GM12878 (cell line): ENCODE measurements around the gene RAP1A. TPM values are rescaled to one million over a fixed set of nuclear protein-coding genes. Genes with fewer than 3 reads are reported as not detected.

Source experiments
- ATAC-seq: fragments of 200-7000 bp; cut with Tn5 transposase; 3 replicates; pipeline ENCODE4 v1.9.1; 2020; ENCODE audit warnings: mild to moderate bottlenecking, moderate library complexity
- BruUV-seq: library from RNA; stranded (reverse); fragments of 400-500 nt; replicated peaks from 2 replicates; lab custom pipeline; 2021; lab: Mats Ljungman, UMichigan
- CTCF ChIA-PET: fragments of 300-600 bp; sonication (Branson Sonifier 250); formaldehyde crosslinking; extraction: SDS; loops from one replicate; lab custom pipeline; 2021; ENCODE audit warnings: inconsistent platforms; lab: Yijun Ruan, JAX
- POLR2A ChIA-PET: fragments of 350-600 bp; formaldehyde crosslinking; extraction: SDS; loops from one replicate; lab custom pipeline; 2021; ENCODE audit warnings: inconsistent platforms; lab: Charles Lee
- RAD21 ChIA-PET: fragments of 300-600 bp; sonication (Branson Sonifier 250); formaldehyde crosslinking; loops from one replicate; lab custom pipeline; 2023; ENCODE audit warnings: antibody characterized with exemption; ENCODE audit not compliant: unreplicated experiment; lab: Charles Lee
- SMC1A ChIA-PET: fragments of 300-600 bp; sonication (Branson Sonifier 250); formaldehyde crosslinking; loops from one replicate; lab custom pipeline; 2023; ENCODE audit not compliant: unreplicated experiment, uncharacterized antibody; lab: Charles Lee
- DNase-seq: peaks from one replicate; pipeline ENCODE4 v3.0.0-alpha.2; 2011; ENCODE audit warnings: low read depth, low spot score
- FAIRE-seq: peaks from 3 replicates; lab custom pipeline; 2011; peaks lifted over from hg19 to GRCh38; lab: Jason Lieb, UNC
- H2AFZ ChIP-seq: 2 replicates; pipeline ENCODE4 v1.6.0; 2011; ENCODE audit warnings: low read depth, low read length, control low read depth; ENCODE audit not compliant: control insufficient read depth
- H3K27ac ChIP-seq: 2 replicates; pipeline ENCODE4 v1.5.1; 2011; ENCODE audit warnings: control low read depth; ENCODE audit not compliant: control insufficient read depth, insufficient read depth
- H3K27me3 ChIP-seq, 2 experiments: replicated peaks in 1 of 2; 2 replicates each; pipeline versions ENCODE4 v1.6.0 to v1.6.1; 2011; ENCODE audit warnings: low read length in 1 of 2; ENCODE audit not compliant: control insufficient read depth in 2 of 2, insufficient read depth in 2 of 2
- H3K36me3 ChIP-seq, 2 experiments: 2 replicates each; pipeline ENCODE4 v1.5.1; 2011; ENCODE audit warnings: low read length in 1 of 2; ENCODE audit not compliant: control insufficient read depth in 2 of 2, insufficient read depth in 2 of 2
- H3K4me1 ChIP-seq: 2 replicates; pipeline ENCODE4 v1.6.1; 2011; ENCODE audit warnings: mild to moderate bottlenecking, low read length, moderate library complexity, mixed read lengths; ENCODE audit not compliant: control insufficient read depth, insufficient read depth
- H3K4me2 ChIP-seq: 2 replicates; pipeline ENCODE4 v1.6.0; 2011; ENCODE audit warnings: control low read depth; ENCODE audit not compliant: control insufficient read depth, insufficient read depth
- H3K4me3 ChIP-seq: fragments of 200-600 bp; sonication (generic); 2 replicates; pipeline ENCODE4 v1.5.1; 2016
- H3K79me2 ChIP-seq: 2 replicates; pipeline ENCODE4 v1.6.0; 2011; ENCODE audit warnings: low read length; ENCODE audit not compliant: control insufficient read depth, insufficient read depth
- H3K9ac ChIP-seq: 2 replicates; pipeline ENCODE4 v1.8.0; 2011; ENCODE audit warnings: low read length, control low read depth, mixed read lengths; ENCODE audit not compliant: control insufficient read depth, insufficient read depth
- H3K9me3 ChIP-seq: replicated peaks from 3 replicates; pipeline ENCODE4 v1.5.1; 2011; ENCODE audit warnings: mild to moderate bottlenecking, low read length; ENCODE audit not compliant: control insufficient read depth, insufficient read depth
- H4K20me1 ChIP-seq: 2 replicates; pipeline ENCODE4 v1.6.0; 2011; ENCODE audit not compliant: control insufficient read depth, insufficient read depth
- BMI1 ChIP-seq: fragments of 450-650 bp; IDR thresholded peaks from 2 replicates; pipeline ENCODE4 v1.6.1; 2016; ENCODE audit warnings: mild to moderate bottlenecking, moderate library complexity, borderline replicate concordance
- GABPA ChIP-seq: IDR thresholded peaks from 2 replicates; pipeline ENCODE4 v1.6.1; 2014; ENCODE audit warnings: antibody characterized with exemption, low read depth, mild to moderate bottlenecking, inconsistent platforms
- MEF2A ChIP-seq: IDR thresholded peaks from 2 replicates; pipeline ENCODE4 v1.6.1; 2011; ENCODE audit warnings: low read depth, mild to moderate bottlenecking, low read length, moderate library complexity; ENCODE audit not compliant: insufficient read depth
- PAX5 ChIP-seq: IDR thresholded peaks from 2 replicates; pipeline ENCODE4 v1.6.1; 2011; ENCODE audit warnings: low read depth, low read length, borderline replicate concordance
- RCOR1 ChIP-seq: conservative IDR thresholded peaks from 2 replicates; pipeline ENCODE4 v1.6.1; 2012; ENCODE audit warnings: low read depth, low read length, improper control_type of control experiment
- SIN3A ChIP-seq: IDR thresholded peaks from 2 replicates; pipeline ENCODE4 v1.6.1; 2012; ENCODE audit warnings: low read depth, low read length, improper control_type of control experiment
- SMARCA5 ChIP-seq: fragments of 450-650 bp; IDR thresholded peaks from 2 replicates; pipeline ENCODE4 v1.6.1; 2017; ENCODE audit warnings: mild to moderate bottlenecking
- WGBS: methylation state at CpG from one replicate; pipeline ENCODE4 v1.1.6; 2016; ENCODE audit warnings: low lambda C conversion rate; ENCODE audit not compliant: insufficient replicate concordance, insufficient coverage; ENCODE audit errors: missing lambda C conversion rate; 5-methylcytosine and 5-hydroxymethylcytosine counted together
- in situ Hi-C: fragments of 300-500 bp; cut with MboI; formaldehyde crosslinking; loops from 9 replicates; pipeline ENCODE4 v1.14.3; 2018; ENCODE audit warnings: mixed read lengths
- intact Hi-C: fragments of 100-400 bp; cut with micrococcal nuclease; formaldehyde crosslinking; loops from one replicate; pipeline ENCODE4 v1.14.2; 2022; ENCODE audit not compliant: unreplicated experiment
- polyA plus RNA-seq, 11 experiments: library from polyadenylated mRNA; depleted of rRNA in 4 of 11; unstranded in 6 of 11; stranded (reverse) in 5 of 11; fragments of >200 nt; fragmentation: Nextera tagmentation in 4 of 11; fragmentation: Illumina TruSeq in 1 of 11; extraction: Ambion mirVana in 4 of 11; extraction: Trizol in 1 of 11; gene quantifications; 1 replicate in 1 of 11; 2 replicates in 10 of 11; pipeline versions ENCODE4 v1.2.1 to v1.2.3, GENCODE V29; 2011 to 2016; ENCODE audit warnings: inconsistent platforms in 2 of 11, missing spikeins in 2 of 11, low read depth in 1 of 11
- total RNA-seq, 4 experiments: library from RNA; depleted of rRNA in 3 of 4; stranded (reverse); fragments of >200 nt in 3 of 4; fragmentation: Illumina TruSeq in 1 of 4; extraction: Trizol in 1 of 4; gene quantifications; 2 replicates each; pipeline versions ENCODE4 v1.2.1 to v1.2.3, GENCODE V29; 2013 to 2021
- TF ChIP-seq, protein P1 (sequence below): IDR thresholded peaks from 2 replicates; pipeline ENCODE4 v1.6.1; 2012; ENCODE audit warnings: improper control_type of control experiment, low read depth, low read length; ENCODE audit not compliant: insufficient replicate concordance
- TF ChIP-seq, protein P2 (sequence below): IDR thresholded peaks from 2 replicates; pipeline ENCODE4 v1.6.1; 2011; ENCODE audit warnings: borderline replicate concordance, low read depth, mild to moderate bottlenecking, moderate library complexity, low read length; ENCODE audit not compliant: insufficient read depth, poor library complexity, severe bottlenecking

RAP1A gene
- total and polyA plus RNA-seq, 10 of the 15 experiments (the other 5 are each of a cell fraction or from before 2014, with no cell fraction given) = 38.4 to 213 (median 86.0) TPM

DNA sequence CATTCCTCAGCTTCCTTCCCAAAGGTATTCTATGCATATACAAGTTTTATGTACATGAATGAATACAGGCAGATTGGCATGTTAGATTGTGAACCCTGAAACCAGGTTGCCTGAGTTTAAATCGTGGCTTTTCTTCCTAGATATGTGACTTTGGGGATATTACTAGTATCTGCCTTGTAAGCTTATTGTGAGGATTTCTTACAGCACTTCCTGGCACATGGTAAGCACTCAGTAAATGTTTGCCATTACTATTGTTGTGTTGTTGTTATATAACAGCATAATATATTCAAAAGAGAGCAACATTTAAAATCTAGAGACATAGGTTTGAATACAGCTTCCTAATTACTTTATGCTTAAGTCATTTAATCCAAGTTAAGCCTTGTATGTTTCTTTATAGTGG is 45.1 kb downstream of the RAP1A start:
- no peak overlapping the region for H3K27ac ChIP-seq
- SMC1A ChIA-PET = interaction anchor here (0.6 to 3.9 kb wide), 13 partner anchors 9 to 157 kb away, joined by 3 to 18 read pairs (median 4); no protein-coding TSS in a partner anchor
- no TSS peak for BruUV-seq

DNA sequence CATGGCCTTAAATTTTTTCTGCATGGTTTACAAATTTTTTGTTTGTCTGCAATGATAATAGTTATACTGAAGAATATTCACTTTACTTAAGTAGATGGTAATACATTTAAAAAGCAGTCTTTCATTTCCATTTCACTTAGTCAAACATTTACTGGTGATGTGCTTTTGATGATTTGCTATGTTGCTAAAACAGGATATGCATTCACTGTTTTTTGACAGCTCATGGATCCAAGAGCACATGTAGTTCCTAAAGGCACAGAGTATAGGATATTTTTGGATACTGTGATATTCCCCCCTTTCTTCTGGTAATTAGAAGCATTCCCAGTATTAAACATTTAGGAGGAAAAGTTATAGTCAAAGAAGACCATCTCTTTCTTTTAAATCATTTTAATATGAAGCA is 45.9 kb downstream of the RAP1A start:
- H3K4me3 ChIP-seq = no peak overlapping the region
- no peak for FAIRE-seq
- peaks cover 86% of the 10 kb centered on the region for H3K79me2 ChIP-seq
- intact Hi-C loops = no loop called here
- peaks cover 5 to 19% of the 10 kb centered on the region in 2 experiments for H3K36me3 ChIP-seq
- ATAC-seq = no peak
- H3K4me2 ChIP-seq = no peak overlapping the region
- in situ Hi-C loops = no loop called here
- H2AFZ ChIP-seq = no peak overlapping the region
- RAD21 ChIA-PET = interaction anchor here (0.8 to 3.2 kb wide), 9 partner anchors 10 to 158 kb away, joined by 3 to 17 read pairs (median 5); no protein-coding TSS in a partner anchor
- SMC1A ChIA-PET = interaction anchor here (0.7 to 3.9 kb wide), 15 partner anchors 9 to 184 kb away, joined by 3 to 18 read pairs (median 4); no protein-coding TSS in a partner anchor
- H4K20me1 ChIP-seq = no peaks in the 10 kb centered on the region
- DNase-seq = no peak
- H3K9ac ChIP-seq = no peak overlapping the region
- BruUV-seq = no TSS peak
- no peak overlapping the region for H3K27ac ChIP-seq
- CTCF ChIA-PET = interaction anchor here (0.9 to 4.8 kb wide), 12 partner anchors 15 to 183 kb away, joined by 3 to 24 read pairs (median 3); no protein-coding TSS in a partner anchor
- H3K27me3 ChIP-seq = no peaks in the 10 kb centered on the region
- TF ChIP-seq, protein P1, sequence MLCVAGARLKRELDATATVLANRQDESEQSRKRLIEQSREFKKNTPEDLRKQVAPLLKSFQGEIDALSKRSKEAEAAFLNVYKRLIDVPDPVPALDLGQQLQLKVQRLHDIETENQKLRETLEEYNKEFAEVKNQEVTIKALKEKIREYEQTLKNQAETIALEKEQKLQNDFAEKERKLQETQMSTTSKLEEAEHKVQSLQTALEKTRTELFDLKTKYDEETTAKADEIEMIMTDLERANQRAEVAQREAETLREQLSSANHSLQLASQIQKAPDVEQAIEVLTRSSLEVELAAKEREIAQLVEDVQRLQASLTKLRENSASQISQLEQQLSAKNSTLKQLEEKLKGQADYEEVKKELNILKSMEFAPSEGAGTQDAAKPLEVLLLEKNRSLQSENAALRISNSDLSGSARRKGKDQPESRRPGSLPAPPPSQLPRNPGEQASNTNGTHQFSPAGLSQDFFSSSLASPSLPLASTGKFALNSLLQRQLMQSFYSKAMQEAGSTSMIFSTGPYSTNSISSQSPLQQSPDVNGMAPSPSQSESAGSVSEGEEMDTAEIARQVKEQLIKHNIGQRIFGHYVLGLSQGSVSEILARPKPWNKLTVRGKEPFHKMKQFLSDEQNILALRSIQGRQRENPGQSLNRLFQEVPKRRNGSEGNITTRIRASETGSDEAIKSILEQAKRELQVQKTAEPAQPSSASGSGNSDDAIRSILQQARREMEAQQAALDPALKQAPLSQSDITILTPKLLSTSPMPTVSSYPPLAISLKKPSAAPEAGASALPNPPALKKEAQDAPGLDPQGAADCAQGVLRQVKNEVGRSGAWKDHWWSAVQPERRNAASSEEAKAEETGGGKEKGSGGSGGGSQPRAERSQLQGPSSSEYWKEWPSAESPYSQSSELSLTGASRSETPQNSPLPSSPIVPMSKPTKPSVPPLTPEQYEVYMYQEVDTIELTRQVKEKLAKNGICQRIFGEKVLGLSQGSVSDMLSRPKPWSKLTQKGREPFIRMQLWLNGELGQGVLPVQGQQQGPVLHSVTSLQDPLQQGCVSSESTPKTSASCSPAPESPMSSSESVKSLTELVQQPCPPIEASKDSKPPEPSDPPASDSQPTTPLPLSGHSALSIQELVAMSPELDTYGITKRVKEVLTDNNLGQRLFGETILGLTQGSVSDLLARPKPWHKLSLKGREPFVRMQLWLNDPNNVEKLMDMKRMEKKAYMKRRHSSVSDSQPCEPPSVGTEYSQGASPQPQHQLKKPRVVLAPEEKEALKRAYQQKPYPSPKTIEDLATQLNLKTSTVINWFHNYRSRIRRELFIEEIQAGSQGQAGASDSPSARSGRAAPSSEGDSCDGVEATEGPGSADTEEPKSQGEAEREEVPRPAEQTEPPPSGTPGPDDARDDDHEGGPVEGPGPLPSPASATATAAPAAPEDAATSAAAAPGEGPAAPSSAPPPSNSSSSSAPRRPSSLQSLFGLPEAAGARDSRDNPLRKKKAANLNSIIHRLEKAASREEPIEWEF = no peak
- TF ChIP-seq SIN3A = no peak
- no peak for TF ChIP-seq SMARCA5
- TF ChIP-seq RCOR1 = no peak
- TF ChIP-seq, all 136 proteins: peak for 0
- peaks cover 12% of the 10 kb centered on the region for H3K4me1 ChIP-seq
- POLR2A ChIA-PET = interaction anchor here (0.6 kb wide), 1 partner anchor 28 kb away, joined by 4 read pairs; no protein-coding TSS in a partner anchor
- H3K9me3 ChIP-seq = no peaks in the 10 kb centered on the region; the same call in 2 of the 3 replicates

More for the DNA sequence above, 45.1 kb downstream of the RAP1A start:
- ChIA-PET RAD21 (interaction anchor here (1.0 to 3.2 kb wide), 7 partner anchors 9 to 157 kb away, joined by 3 to 17 read pairs (median 5); no protein-coding TSS in a partner anchor), CTCF (interaction anchor here (0.8 to 4.8 kb wide), 11 partner anchors 13 to 163 kb away, joined by 3 to 24 read pairs (median 3); no protein-coding TSS in a partner anchor), POLR2A (interaction anchor here (1.0 kb wide), 1 partner anchor 80 kb away, joined by 3 read pairs; no protein-coding TSS in a partner anchor)
- peaks cover 17% of the 10 kb centered on the region for H3K4me1 ChIP-seq
- no peak overlapping the region for H3K4me3 ChIP-seq
- no peak overlapping the region for H2AFZ ChIP-seq
- peaks cover 89% of the 10 kb centered on the region for H3K79me2 ChIP-seq
- H4K20me1 ChIP-seq = no peaks in the 10 kb centered on the region
- 39% methylated on average over 1 of the region's 1 CpG for WGBS
- intact Hi-C loops (no loop called here), in situ Hi-C loops (no loop called here)
- H3K36me3 ChIP-seq = peaks cover 5 to 19% of the 10 kb centered on the region in 2 experiments
- peak overlapping the region; percentile 24; the same call in 1 of the 2 replicates for H3K4me2 ChIP-seq
- no peak for TF ChIP-seq BMI1
- no peak for TF ChIP-seq SMARCA5
- no peak for TF ChIP-seq MEF2A
- TF ChIP-seq GABPA = no peak
- TF ChIP-seq PAX5 = no peak
- TF ChIP-seq, protein P2, sequence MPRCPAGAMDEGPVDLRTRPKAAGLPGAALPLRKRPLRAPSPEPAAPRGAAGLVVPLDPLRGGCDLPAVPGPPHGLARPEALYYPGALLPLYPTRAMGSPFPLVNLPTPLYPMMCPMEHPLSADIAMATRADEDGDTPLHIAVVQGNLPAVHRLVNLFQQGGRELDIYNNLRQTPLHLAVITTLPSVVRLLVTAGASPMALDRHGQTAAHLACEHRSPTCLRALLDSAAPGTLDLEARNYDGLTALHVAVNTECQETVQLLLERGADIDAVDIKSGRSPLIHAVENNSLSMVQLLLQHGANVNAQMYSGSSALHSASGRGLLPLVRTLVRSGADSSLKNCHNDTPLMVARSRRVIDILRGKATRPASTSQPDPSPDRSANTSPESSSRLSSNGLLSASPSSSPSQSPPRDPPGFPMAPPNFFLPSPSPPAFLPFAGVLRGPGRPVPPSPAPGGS = no peak
- H3K9ac ChIP-seq = no peak overlapping the region
- ATAC-seq (peak; percentile 28; the same call in 1 of the 3 replicates), FAIRE-seq (no peak), DNase-seq (no peak)
- H3K9me3 ChIP-seq = no peaks in the 10 kb centered on the region; the same call in 2 of the 3 replicates
- no peaks in the 10 kb centered on the region for H3K27me3 ChIP-seq
